GM23338 (cell line): ENCODE measurements around the gene ZNF579. TPM values are rescaled to one million over a fixed set of nuclear protein-coding genes. Genes with fewer than 3 reads are reported as not detected.

ENCODE experiments used
- ATAC-seq: fragments of 200-7000 bp; cut with Tn5 transposase; 3 replicates; pipeline ENCODE4 v1.9.1; 2020
- DNase-seq: peaks from one replicate; pipeline ENCODE4 v3.0.0-alpha.2; 2015; ENCODE audit warnings: low spot score
- H2AFZ ChIP-seq: fragments of 200-600 bp; sonication (generic); 2 replicates; pipeline ENCODE4 v1.8.0; 2016; ENCODE audit warnings: antibody characterized with exemption, mild to moderate bottlenecking, moderate library complexity
- H3F3A ChIP-seq: fragments of 200-600 bp; sonication (generic); replicated peaks from 2 replicates; pipeline ENCODE4 v1.8.0; 2017; ENCODE audit warnings: antibody characterized with exemption, mixed run types, low read depth
- H3K27ac ChIP-seq: fragments of 200-600 bp; sonication (generic); 2 replicates; pipeline ENCODE4 v1.6.1; 2016; ENCODE audit warnings: low read depth
- H3K27me3 ChIP-seq: fragments of 200-600 bp; sonication (generic); 2 replicates; pipeline ENCODE4 v1.8.0; 2016; ENCODE audit warnings: mild to moderate bottlenecking, mixed run types, moderate library complexity; ENCODE audit not compliant: insufficient read depth
- H3K36me3 ChIP-seq: fragments of 200-600 bp; sonication (generic); 2 replicates; pipeline ENCODE4 v1.8.0; 2016; ENCODE audit warnings: mild to moderate bottlenecking; ENCODE audit not compliant: insufficient read depth
- H3K4me1 ChIP-seq: fragments of 200-600 bp; sonication (generic); 2 replicates; pipeline ENCODE4 v1.8.0; 2016; ENCODE audit warnings: mild to moderate bottlenecking, moderate library complexity; ENCODE audit not compliant: insufficient read depth
- H3K4me2 ChIP-seq: fragments of 200-600 bp; sonication (generic); 2 replicates; pipeline ENCODE4 v1.7.1; 2017; ENCODE audit warnings: mixed run types
- H3K4me3 ChIP-seq: fragments of 200-600 bp; sonication (generic); 2 replicates; pipeline ENCODE4 v1.6.1; 2016; ENCODE audit warnings: mixed run types
- H3K79me2 ChIP-seq: fragments of 200-600 bp; sonication (generic); replicated peaks from 2 replicates; pipeline ENCODE4 v1.8.0; 2017; ENCODE audit warnings: mild to moderate bottlenecking; ENCODE audit not compliant: insufficient read depth
- H3K9me2 ChIP-seq: fragments of 200-600 bp; sonication (generic); 2 replicates; pipeline ENCODE4 v1.8.0; 2017; ENCODE audit not compliant: insufficient read depth
- H4K20me1 ChIP-seq: fragments of 200-600 bp; sonication (generic); replicated peaks from 2 replicates; pipeline ENCODE4 v1.8.0; 2017; ENCODE audit warnings: mild to moderate bottlenecking; ENCODE audit not compliant: insufficient read depth
- H3K27ac Mint-ChIP-seq: 2 replicates; pipeline ENCODE4 v1.8.0; 2020; ENCODE audit warnings: inconsistent platforms, mild to moderate bottlenecking, moderate library complexity, mixed read lengths
- H3K27me3 Mint-ChIP-seq: 3 replicates; pipeline ENCODE4 v1.8.0; 2022; ENCODE audit warnings: low read depth, mild to moderate bottlenecking, moderate library complexity, mixed read lengths, inconsistent platforms; ENCODE audit not compliant: insufficient read depth, poor library complexity
- H3K36me3 Mint-ChIP-seq: 3 replicates; pipeline ENCODE4 v1.8.0; 2021; ENCODE audit warnings: low read depth, mild to moderate bottlenecking, inconsistent platforms, moderate library complexity, mixed read lengths
- H3K4me1 Mint-ChIP-seq: 3 replicates; pipeline ENCODE4 v1.8.0; 2020; ENCODE audit warnings: mild to moderate bottlenecking, inconsistent platforms, mixed read lengths
- H3K4me3 Mint-ChIP-seq: 3 replicates; pipeline ENCODE4 v1.8.0; 2021; ENCODE audit warnings: moderate library complexity, mild to moderate bottlenecking, inconsistent platforms, mixed read lengths
- H3K9me3 Mint-ChIP-seq: 3 replicates; pipeline ENCODE4 v1.8.0; 2020; ENCODE audit warnings: moderate library complexity, mild to moderate bottlenecking, inconsistent platforms, mixed read lengths
- CREB1 ChIP-seq: fragments of 250-450 bp; sonication (Bioruptor Pico); IDR thresholded peaks from 2 replicates; pipeline ENCODE4 v1.5.0; 2020; ENCODE audit warnings: low read depth, mild to moderate bottlenecking, moderate library complexity
- CTCF ChIP-seq, 2 experiments: fragments of 200-600 bp in 1 of 2; sonication (generic) in 1 of 2; conservative IDR thresholded peaks; 2 replicates each; pipeline versions ENCODE4 v1.5.1 to v1.6.1; 2016 to 2017; ENCODE audit warnings: antibody characterized with exemption in 2 of 2, low read depth in 2 of 2, mild to moderate bottlenecking in 2 of 2, moderate library complexity in 1 of 2
- EZH2 ChIP-seq: fragments of 200-600 bp; sonication (generic); IDR thresholded peaks from one replicate; pipeline ENCODE4 v1.8.0; 2017; ENCODE audit warnings: antibody characterized with exemption, mild to moderate bottlenecking, low read depth; ENCODE audit not compliant: unreplicated experiment
- EZH2phosphoT487 ChIP-seq: fragments of 200-600 bp; sonication (generic); IDR thresholded peaks from one replicate; pipeline ENCODE4 v1.8.1; 2018; ENCODE audit warnings: antibody characterized with exemption; ENCODE audit not compliant: unreplicated experiment
- JUNB ChIP-seq: IDR thresholded peaks from one replicate; pipeline ENCODE4 v1.6.1; 2016; ENCODE audit warnings: antibody characterized with exemption; ENCODE audit not compliant: unreplicated experiment
- NANOG ChIP-seq: IDR thresholded peaks from 2 replicates; pipeline ENCODE4 v1.6.1; 2016; ENCODE audit warnings: antibody characterized with exemption, borderline replicate concordance
- POLR2AphosphoS5 ChIP-seq: IDR thresholded peaks from 2 replicates; pipeline ENCODE4 v1.6.1; 2016; ENCODE audit warnings: antibody characterized with exemption, low read depth
- STAT1 ChIP-seq: IDR thresholded peaks from one replicate; pipeline ENCODE4 v1.6.1; 2016; ENCODE audit warnings: antibody characterized with exemption; ENCODE audit not compliant: unreplicated experiment
- ZNF114 ChIP-seq: fragments of 250-450 bp; sonication (Bioruptor Pico); IDR thresholded peaks from 2 replicates; pipeline ENCODE4 v1.5.0; 2020; ENCODE audit warnings: mild to moderate bottlenecking, moderate library complexity
- ZNF331 ChIP-seq: fragments of 250-450 bp; sonication (Bioruptor Pico); IDR thresholded peaks from 2 replicates; pipeline ENCODE4 v1.5.0; 2020; ENCODE audit warnings: low read depth, mild to moderate bottlenecking, moderate library complexity
- polyA plus RNA-seq: library from polyadenylated mRNA; unstranded; fragments of >200 nt; fragmentation: Nextera tagmentation; extraction: Ambion mirVana; gene quantifications from 2 replicates; pipeline ENCODE4 v1.2.1, GENCODE V29; 2016
- total RNA-seq: library from RNA; depleted of rRNA; stranded (reverse); fragments of >200 nt; shearing (Covaris generic); gene quantifications from 2 replicates; pipeline ENCODE4 v1.2.3, GENCODE V29; 2014
- TF ChIP-seq, protein P1 (sequence below): IDR thresholded peaks from 2 replicates; pipeline ENCODE4 v1.6.1; 2016; ENCODE audit warnings: antibody characterized with exemption
- TF ChIP-seq, protein P2 (sequence below): IDR thresholded peaks from one replicate; pipeline ENCODE4 v1.6.1; 2018; ENCODE audit warnings: antibody characterized with exemption; ENCODE audit not compliant: unreplicated experiment
- TF ChIP-seq, protein P3 (sequence below): fragments of 250-450 bp; sonication (Bioruptor Pico); IDR thresholded peaks from 2 replicates; pipeline ENCODE4 v1.5.0; 2020; ENCODE audit warnings: mild to moderate bottlenecking, moderate library complexity

ZNF579 gene
- total and polyA plus RNA-seq, 2 experiments from 2014 or later: 7.3 to 12.2 TPM

DNA sequence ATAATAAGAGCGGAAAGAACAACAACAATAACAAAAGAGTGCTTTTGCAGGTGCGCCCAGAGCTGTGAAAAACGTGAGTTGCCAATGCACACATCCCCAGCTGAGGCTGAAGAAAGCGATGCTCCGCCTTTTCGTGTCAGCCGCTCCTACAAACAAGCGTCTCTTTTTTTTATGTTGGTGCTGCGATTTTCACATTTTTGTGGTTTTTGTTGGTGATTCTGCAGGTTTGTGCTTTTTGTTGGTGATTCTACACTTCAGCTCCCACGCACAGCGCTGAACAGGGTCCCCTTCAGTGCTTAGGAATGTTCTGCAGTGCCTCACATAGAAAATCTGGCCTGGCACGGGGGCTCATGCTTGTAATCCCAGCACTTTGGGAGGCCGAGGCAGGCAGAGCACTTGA lies 28.0 kb downstream of the ZNF579 start:
- Histone ChIP-seq H3K9me2 (no peaks in the 10 kb centered on the region), H3F3A (no peaks in the 10 kb centered on the region; the same call in 1 of the 2 replicates), H3K36me3 (no peaks in the 10 kb centered on the region), H3K27ac (no peak overlapping the region; the same call in 1 of the 2 replicates), H2AFZ (peak overlapping the region; percentile 93), H3K4me1 (peaks cover 17% of the 10 kb centered on the region), H3K4me2 (peak overlapping the region; percentile 31; the same call in 1 of the 2 replicates), H4K20me1 (no peaks in the 10 kb centered on the region), H3K79me2 (no peaks in the 10 kb centered on the region), H3K4me3 (no peak overlapping the region), H3K27me3 (no peaks in the 10 kb centered on the region)
- no peak for DNase-seq
- no peaks in the 10 kb centered on the region for H3K36me3 Mint-ChIP-seq
- H3K4me3 Mint-ChIP-seq: peak overlapping the region; percentile 25; the same call in 1 of the 3 replicates
- H3K27ac Mint-ChIP-seq: no peak overlapping the region
- H3K9me3 Mint-ChIP-seq: no peaks in the 10 kb centered on the region
- no peak for TF ChIP-seq POLR2AphosphoS5
- no peak for TF ChIP-seq CREB1 (CRISPR knock-in tag)
- TF ChIP-seq JUNB: no peak
- no peak for TF ChIP-seq EZH2
- TF ChIP-seq EZH2phosphoT487: no peak
- TF ChIP-seq, protein P1, sequence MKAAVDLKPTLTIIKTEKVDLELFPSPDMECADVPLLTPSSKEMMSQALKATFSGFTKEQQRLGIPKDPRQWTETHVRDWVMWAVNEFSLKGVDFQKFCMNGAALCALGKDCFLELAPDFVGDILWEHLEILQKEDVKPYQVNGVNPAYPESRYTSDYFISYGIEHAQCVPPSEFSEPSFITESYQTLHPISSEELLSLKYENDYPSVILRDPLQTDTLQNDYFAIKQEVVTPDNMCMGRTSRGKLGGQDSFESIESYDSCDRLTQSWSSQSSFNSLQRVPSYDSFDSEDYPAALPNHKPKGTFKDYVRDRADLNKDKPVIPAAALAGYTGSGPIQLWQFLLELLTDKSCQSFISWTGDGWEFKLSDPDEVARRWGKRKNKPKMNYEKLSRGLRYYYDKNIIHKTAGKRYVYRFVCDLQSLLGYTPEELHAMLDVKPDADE: no peak
- TF ChIP-seq ZNF331 (CRISPR knock-in tag): no peak
- TF ChIP-seq NANOG: no peak
- TF ChIP-seq, protein P2, sequence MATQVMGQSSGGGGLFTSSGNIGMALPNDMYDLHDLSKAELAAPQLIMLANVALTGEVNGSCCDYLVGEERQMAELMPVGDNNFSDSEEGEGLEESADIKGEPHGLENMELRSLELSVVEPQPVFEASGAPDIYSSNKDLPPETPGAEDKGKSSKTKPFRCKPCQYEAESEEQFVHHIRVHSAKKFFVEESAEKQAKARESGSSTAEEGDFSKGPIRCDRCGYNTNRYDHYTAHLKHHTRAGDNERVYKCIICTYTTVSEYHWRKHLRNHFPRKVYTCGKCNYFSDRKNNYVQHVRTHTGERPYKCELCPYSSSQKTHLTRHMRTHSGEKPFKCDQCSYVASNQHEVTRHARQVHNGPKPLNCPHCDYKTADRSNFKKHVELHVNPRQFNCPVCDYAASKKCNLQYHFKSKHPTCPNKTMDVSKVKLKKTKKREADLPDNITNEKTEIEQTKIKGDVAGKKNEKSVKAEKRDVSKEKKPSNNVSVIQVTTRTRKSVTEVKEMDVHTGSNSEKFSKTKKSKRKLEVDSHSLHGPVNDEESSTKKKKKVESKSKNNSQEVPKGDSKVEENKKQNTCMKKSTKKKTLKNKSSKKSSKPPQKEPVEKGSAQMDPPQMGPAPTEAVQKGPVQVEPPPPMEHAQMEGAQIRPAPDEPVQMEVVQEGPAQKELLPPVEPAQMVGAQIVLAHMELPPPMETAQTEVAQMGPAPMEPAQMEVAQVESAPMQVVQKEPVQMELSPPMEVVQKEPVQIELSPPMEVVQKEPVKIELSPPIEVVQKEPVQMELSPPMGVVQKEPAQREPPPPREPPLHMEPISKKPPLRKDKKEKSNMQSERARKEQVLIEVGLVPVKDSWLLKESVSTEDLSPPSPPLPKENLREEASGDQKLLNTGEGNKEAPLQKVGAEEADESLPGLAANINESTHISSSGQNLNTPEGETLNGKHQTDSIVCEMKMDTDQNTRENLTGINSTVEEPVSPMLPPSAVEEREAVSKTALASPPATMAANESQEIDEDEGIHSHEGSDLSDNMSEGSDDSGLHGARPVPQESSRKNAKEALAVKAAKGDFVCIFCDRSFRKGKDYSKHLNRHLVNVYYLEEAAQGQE: no peak
- no peak for TF ChIP-seq ZNF114 (CRISPR knock-in tag)
- TF ChIP-seq STAT1: no peak
- TF ChIP-seq, protein P3, sequence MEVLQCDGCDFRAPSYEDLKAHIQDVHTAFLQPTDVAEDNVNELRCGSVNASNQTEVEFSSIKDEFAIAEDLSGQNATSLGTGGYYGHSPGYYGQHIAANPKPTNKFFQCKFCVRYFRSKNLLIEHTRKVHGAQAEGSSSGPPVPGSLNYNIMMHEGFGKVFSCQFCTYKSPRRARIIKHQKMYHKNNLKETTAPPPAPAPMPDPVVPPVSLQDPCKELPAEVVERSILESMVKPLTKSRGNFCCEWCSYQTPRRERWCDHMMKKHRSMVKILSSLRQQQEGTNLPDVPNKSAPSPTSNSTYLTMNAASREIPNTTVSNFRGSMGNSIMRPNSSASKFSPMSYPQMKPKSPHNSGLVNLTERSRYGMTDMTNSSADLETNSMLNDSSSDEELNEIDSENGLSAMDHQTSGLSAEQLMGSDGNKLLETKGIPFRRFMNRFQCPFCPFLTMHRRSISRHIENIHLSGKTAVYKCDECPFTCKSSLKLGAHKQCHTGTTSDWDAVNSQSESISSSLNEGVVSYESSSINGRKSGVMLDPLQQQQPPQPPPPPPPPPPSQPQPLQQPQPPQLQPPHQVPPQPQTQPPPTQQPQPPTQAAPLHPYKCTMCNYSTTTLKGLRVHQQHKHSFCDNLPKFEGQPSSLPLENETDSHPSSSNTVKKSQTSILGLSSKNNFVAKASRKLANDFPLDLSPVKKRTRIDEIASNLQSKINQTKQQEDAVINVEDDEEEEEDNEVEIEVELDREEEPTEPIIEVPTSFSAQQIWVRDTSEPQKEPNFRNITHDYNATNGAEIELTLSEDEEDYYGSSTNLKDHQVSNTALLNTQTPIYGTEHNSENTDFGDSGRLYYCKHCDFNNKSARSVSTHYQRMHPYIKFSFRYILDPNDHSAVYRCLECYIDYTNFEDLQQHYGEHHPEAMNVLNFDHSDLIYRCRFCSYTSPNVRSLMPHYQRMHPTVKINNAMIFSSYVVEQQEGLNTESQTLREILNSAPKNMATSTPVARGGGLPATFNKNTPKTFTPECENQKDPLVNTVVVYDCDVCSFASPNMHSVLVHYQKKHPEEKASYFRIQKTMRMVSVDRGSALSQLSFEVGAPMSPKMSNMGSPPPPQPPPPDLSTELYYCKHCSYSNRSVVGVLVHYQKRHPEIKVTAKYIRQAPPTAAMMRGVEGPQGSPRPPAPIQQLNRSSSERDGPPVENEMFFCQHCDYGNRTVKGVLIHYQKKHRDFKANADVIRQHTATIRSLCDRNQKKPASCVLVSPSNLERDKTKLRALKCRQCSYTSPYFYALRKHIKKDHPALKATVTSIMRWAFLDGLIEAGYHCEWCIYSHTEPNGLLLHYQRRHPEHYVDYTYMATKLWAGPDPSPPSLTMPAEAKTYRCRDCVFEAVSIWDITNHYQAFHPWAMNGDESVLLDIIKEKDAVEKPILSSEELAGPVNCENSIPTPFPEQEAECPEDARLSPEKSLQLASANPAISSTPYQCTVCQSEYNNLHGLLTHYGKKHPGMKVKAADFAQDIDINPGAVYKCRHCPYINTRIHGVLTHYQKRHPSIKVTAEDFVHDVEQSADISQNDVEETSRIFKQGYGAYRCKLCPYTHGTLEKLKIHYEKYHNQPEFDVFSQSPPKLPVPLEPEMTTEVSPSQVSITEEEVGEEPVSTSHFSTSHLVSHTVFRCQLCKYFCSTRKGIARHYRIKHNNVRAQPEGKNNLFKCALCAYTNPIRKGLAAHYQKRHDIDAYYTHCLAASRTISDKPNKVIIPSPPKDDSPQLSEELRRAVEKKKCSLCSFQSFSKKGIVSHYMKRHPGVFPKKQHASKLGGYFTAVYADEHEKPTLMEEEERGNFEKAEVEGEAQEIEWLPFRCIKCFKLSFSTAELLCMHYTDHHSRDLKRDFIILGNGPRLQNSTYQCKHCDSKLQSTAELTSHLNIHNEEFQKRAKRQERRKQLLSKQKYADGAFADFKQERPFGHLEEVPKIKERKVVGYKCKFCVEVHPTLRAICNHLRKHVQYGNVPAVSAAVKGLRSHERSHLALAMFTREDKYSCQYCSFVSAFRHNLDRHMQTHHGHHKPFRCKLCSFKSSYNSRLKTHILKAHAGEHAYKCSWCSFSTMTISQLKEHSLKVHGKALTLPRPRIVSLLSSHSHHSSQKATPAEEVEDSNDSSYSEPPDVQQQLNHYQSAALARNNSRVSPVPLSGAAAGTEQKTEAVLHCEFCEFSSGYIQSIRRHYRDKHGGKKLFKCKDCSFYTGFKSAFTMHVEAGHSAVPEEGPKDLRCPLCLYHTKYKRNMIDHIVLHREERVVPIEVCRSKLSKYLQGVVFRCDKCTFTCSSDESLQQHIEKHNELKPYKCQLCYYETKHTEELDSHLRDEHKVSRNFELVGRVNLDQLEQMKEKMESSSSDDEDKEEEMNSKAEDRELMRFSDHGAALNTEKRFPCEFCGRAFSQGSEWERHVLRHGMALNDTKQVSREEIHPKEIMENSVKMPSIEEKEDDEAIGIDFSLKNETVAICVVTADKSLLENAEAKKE: no peak
- TF ChIP-seq CTCF (conservative IDR thresholded peaks at IDR 0.05; ENCODE audit: low read depth in 2 of 2): no peak
- H3K27me3 Mint-ChIP-seq: peaks cover 17% of the 10 kb centered on the region
- H3K4me1 Mint-ChIP-seq: peaks cover 38% of the 10 kb centered on the region
- no peak for ATAC-seq
